Common myeloid progenitor, CD34-positive (primary cell): Measurements from ENCODE around the gene TMBIM1.

Experiments used
- CTCF ChIA-PET: fragments of 350-600 bp; sonication (Branson Sonifier 250); formaldehyde crosslinking; loops from one replicate; lab custom pipeline; 2021; ENCODE audit warnings: antibody characterized with exemption; lab: Charles Lee
- POLR2A ChIA-PET: fragments of 350-600 bp; sonication (Branson Sonifier 250); formaldehyde crosslinking; loops from one replicate; lab custom pipeline; 2021; ENCODE audit warnings: antibody characterized with exemption; lab: Charles Lee
- DNase-seq, 3 donors: peaks; one replicate each; pipeline versions ENCODE4 v3.0.0 to v3.0.0-alpha.2; 2013
- H3K27ac ChIP-seq, 2 experiments: 1 replicate in 1 of 2; 2 replicates in 1 of 2; pipeline ENCODE4 v1.7.0; 2013; ENCODE audit warnings: inconsistent platforms in 2 of 2, low read length in 2 of 2, mild to moderate bottlenecking in 2 of 2, low read depth in 1 of 2, moderate library complexity in 1 of 2; ENCODE audit not compliant: severe bottlenecking in 2 of 2, insufficient read depth in 1 of 2, poor library complexity in 1 of 2
- H3K27me3 ChIP-seq, 5 experiments: replicated peaks in 2 of 5; 1 replicate in 3 of 5; 2 replicates in 2 of 5; pipeline versions ENCODE4 v1.6.1 to v1.7.0; 2013; ENCODE audit warnings: low read length in 4 of 5, mild to moderate bottlenecking in 2 of 5, moderate library complexity in 2 of 5, inconsistent platforms in 1 of 5; ENCODE audit not compliant: insufficient read depth in 5 of 5, control insufficient read depth in 4 of 5
- H3K36me3 ChIP-seq, 4 experiments: 1 replicate in 2 of 4; 2 replicates in 2 of 4; pipeline versions ENCODE4 v1.6.1 to v1.7.0; 2013; ENCODE audit warnings: low read length in 3 of 4, control low read depth in 1 of 4, mild to moderate bottlenecking in 1 of 4; ENCODE audit not compliant: control insufficient read depth in 4 of 4, insufficient read depth in 4 of 4
- H3K4me1 ChIP-seq, 4 experiments: 1 replicate in 3 of 4; 2 replicates in 1 of 4; pipeline versions ENCODE4 v1.6.1 to v1.7.1; 2013; ENCODE audit warnings: low read length in 3 of 4, mild to moderate bottlenecking in 3 of 4, control low read depth in 1 of 4, inconsistent platforms in 1 of 4, moderate library complexity in 1 of 4; ENCODE audit not compliant: control insufficient read depth in 4 of 4, insufficient read depth in 4 of 4; ENCODE audit errors: control extremely low read depth in 1 of 4
- H3K4me3 ChIP-seq, 7 experiments: 1 replicate in 4 of 7; 2 replicates in 3 of 7; pipeline versions ENCODE4 v1.5.1 to v1.7.0; 2013; ENCODE audit warnings: mild to moderate bottlenecking in 7 of 7, low read length in 6 of 7, moderate library complexity in 6 of 7, inconsistent platforms in 2 of 7, low read depth in 2 of 7, control low read depth in 1 of 7; ENCODE audit not compliant: insufficient read depth in 4 of 7, control insufficient read depth in 1 of 7; ENCODE audit errors: extremely low read depth in 1 of 7
- H3K9me3 ChIP-seq, 5 experiments: 1 replicate in 4 of 5; 2 replicates in 1 of 5; pipeline versions ENCODE4 v1.6.1 to v1.7.1; 2013; ENCODE audit warnings: low read length in 4 of 5, mild to moderate bottlenecking in 2 of 5, inconsistent platforms in 1 of 5, low read depth in 1 of 5, moderate library complexity in 1 of 5; ENCODE audit not compliant: control insufficient read depth in 4 of 5, insufficient read depth in 2 of 5; ENCODE audit errors: control extremely low read depth in 1 of 5
- WGBS: methylation state at CpG from one replicate; pipeline ENCODE4 v1.1.5; 2013; ENCODE audit not compliant: insufficient coverage; 5-methylcytosine and 5-hydroxymethylcytosine counted together

TMBIM1 gene

GRCh38 chr2:218252509-218253231, 39.6 kb downstream of the TMBIM1 start:
- DNase-seq: peak; percentile 41 to 89 (median 85)
- 71% methylated on average over 7 of the region's 7 CpGs for WGBS
- H3K36me3 ChIP-seq: peaks cover 44 to 86% (median 61%) of the 10 kb centered on the region in 4 experiments
- no peaks in the 10 kb centered on the region for H3K27me3 ChIP-seq
- POLR2A ChIA-PET: interaction anchor here (1.0 kb wide), 1 partner anchor 13 kb away, joined by 5 read pairs; no protein-coding TSS in a partner anchor
- CTCF ChIA-PET: interaction anchor here (0.7 to 3.1 kb wide), 12 partner anchors 9 to 973 kb away, joined by 3 to 17 read pairs (median 5); partner anchors contain the start of gene CTDSP1
- peak overlapping the region in 1 of 2 experiments; percentile 27 for H3K27ac ChIP-seq
- H3K4me3 ChIP-seq: no peak overlapping the region
- no peaks in the 10 kb centered on the region for H3K9me3 ChIP-seq
- H3K4me1 ChIP-seq: peaks cover 0 to 18% (median 15%) of the 10 kb centered on the region in 4 experiments

DNA sequence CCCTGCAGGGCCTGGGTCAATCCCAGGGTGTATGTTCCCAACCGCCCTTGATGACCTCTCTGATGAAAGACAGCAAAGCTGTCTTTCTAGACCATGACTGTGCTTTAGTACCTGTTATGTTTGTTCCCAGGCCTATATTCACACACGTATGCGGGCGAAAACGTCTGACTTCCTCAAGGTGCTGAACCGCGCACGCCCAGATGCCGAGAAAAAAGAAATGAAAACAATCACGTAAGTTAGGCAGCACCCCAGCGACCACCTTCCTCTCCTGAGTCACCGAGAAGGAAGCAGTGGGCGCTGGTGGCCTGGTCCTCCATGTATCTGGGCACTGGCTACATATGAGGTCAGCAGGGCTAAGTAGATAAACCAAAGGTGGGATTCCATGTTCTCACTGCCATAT, 42.6 kb downstream of the TMBIM1 start:
- ChIA-PET POLR2A (no interaction called here), CTCF (no interaction called here)
- no peaks in the 10 kb centered on the region for H3K9me3 ChIP-seq
- peaks cover 49 to 94% (median 68%) of the 10 kb centered on the region in 4 experiments for H3K36me3 ChIP-seq
- no peaks in the 10 kb centered on the region for H3K27me3 ChIP-seq
- no peak overlapping the region for H3K4me3 ChIP-seq
- H3K4me1 ChIP-seq: peaks cover 0 to 13% (median 9%) of the 10 kb centered on the region in 4 experiments
- 95% methylated on average over 13 of the region's 13 CpGs for WGBS
- H3K27ac ChIP-seq: no peak overlapping the region
- no peak for DNase-seq

- H3K4me1 ChIP-seq: no peaks in the 10 kb centered on the region
- ChIA-PET CTCF (interaction anchor here (0.7 to 3.6 kb wide), 5 partner anchors 10 to 60 kb away, joined by 3 to 18 read pairs (median 4); no protein-coding TSS in a partner anchor), POLR2A (interaction anchor here (1.5 kb wide), 1 partner anchor 12 kb away, joined by 3 read pairs; no protein-coding TSS in a partner anchor)
- WGBS: 98% methylated on average over 4 of the region's 5 CpGs
- H3K36me3 ChIP-seq: peaks cover 34 to 93% (median 74%) of the 10 kb centered on the region in 4 experiments
- no peak for DNase-seq
- H3K4me3 ChIP-seq: no peak overlapping the region
- no peaks in the 10 kb centered on the region for H3K9me3 ChIP-seq
- H3K27ac ChIP-seq: no peak overlapping the region
- H3K27me3 ChIP-seq: no peaks in the 10 kb centered on the region
Measured at GRCh38 chr2:218245214-218245613, 47.1 kb downstream of the TMBIM1 start.

- Histone ChIP-seq H3K36me3 (peaks cover 33 to 92% (median 71%) of the 10 kb centered on the region in 4 experiments), H3K27me3 (no peaks in the 10 kb centered on the region), H3K9me3 (no peaks in the 10 kb centered on the region), H3K27ac (no peak overlapping the region), H3K4me1 (no peaks in the 10 kb centered on the region), H3K4me3 (no peak overlapping the region)
- ChIA-PET CTCF (interaction anchor here (1.2 to 3.6 kb wide), 5 partner anchors 8 to 59 kb away, joined by 3 to 18 read pairs (median 5); no protein-coding TSS in a partner anchor), POLR2A (interaction anchor here (1.5 kb wide), 1 partner anchor 12 kb away, joined by 3 read pairs; no protein-coding TSS in a partner anchor)
- 100% methylated on average over 1 of the region's 2 CpGs for WGBS
- DNase-seq: no peak
Measured at GRCh38 chr2:218244665-218245064, 47.6 kb downstream of the TMBIM1 start.

DNA sequence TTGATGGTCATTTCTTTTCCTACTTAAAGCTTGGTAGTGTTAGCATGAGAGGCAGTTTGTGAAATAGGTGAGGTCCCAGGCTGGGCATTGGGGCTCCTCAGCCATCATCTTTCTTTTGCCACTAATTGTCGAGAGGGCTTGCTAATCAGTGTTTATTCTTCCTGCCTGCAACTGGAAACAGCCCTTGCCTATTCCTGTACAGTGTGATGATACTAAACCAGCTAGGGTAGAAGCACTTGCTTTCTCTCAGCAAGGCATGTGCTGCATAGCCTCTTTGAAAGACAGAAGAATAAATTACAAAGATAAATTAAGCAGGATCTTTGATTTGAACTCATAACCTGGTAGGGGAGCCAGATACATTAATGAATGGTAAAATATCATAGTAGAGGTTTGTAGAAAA, 48.1 kb downstream of the TMBIM1 start:
- no peak overlapping the region for H3K27ac ChIP-seq
- CTCF ChIA-PET: interaction anchor here (1.0 to 3.6 kb wide), 7 partner anchors 9 to 59 kb away, joined by 3 to 18 read pairs (median 5); no protein-coding TSS in a partner anchor

DNA sequence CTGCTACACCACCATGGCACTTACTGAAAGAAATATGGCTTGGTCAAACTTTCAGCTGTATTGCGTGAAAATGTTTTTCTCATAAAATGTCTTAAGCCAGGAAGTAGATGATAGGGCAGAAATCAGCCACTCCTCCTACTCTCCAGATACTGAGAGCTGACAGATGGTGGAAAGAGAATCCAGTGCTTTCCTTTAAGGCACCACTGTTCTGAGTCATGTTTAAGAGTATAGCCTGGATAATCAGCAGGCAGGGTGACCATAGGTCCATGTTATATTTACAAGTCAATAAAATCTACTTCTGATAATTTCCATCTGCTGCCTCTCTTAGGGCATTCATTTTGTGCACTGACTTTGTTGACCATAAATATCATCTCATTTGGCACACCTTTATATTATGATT, 53.4 kb downstream of the TMBIM1 start:
- H3K9me3 ChIP-seq: no peaks in the 10 kb centered on the region
- CTCF ChIA-PET: interaction anchor here (1.7 kb wide), 1 partner anchor 51 kb away, joined by 6 read pairs; no protein-coding TSS in a partner anchor
- peaks cover 35 to 91% (median 67%) of the 10 kb centered on the region in 4 experiments for H3K36me3 ChIP-seq
- no CpG with 5 or more reads among the region's 1 CpG for WGBS
- no peaks in the 10 kb centered on the region for H3K27me3 ChIP-seq
- POLR2A ChIA-PET: no interaction called here
- no peak overlapping the region for H3K4me3 ChIP-seq
- H3K27ac ChIP-seq: no peak overlapping the region
- DNase-seq: no peak
- no peaks in the 10 kb centered on the region for H3K4me1 ChIP-seq

More for the DNA sequence above, 48.1 kb downstream of the TMBIM1 start:
- Histone ChIP-seq H3K4me1 (no peaks in the 10 kb centered on the region), H3K27me3 (no peaks in the 10 kb centered on the region), H3K9me3 (no peaks in the 10 kb centered on the region), H3K36me3 (peaks cover 31 to 91% (median 70%) of the 10 kb centered on the region in 4 experiments), H3K4me3 (no peak overlapping the region)
- POLR2A ChIA-PET: interaction anchor here (1.5 kb wide), 1 partner anchor 13 kb away, joined by 3 read pairs; no protein-coding TSS in a partner anchor
- 100% methylated on average over 1 of the region's 1 CpG for WGBS
- DNase-seq: no peak
